Measurements from ENCODE around the gene ALKBH3. TPM values are rescaled to one million over a fixed set of nuclear protein-coding genes. Genes with fewer than 3 reads are reported as not detected.
A peak's percentile ranks its signal among the peaks of the same experiment; 100 is the strongest.

Gene ALKBH3
- total and polyA plus RNA-seq, 5 experiments from 2014 or later: 37.6 to 55.0 (median 44.9) TPM

DNA sequence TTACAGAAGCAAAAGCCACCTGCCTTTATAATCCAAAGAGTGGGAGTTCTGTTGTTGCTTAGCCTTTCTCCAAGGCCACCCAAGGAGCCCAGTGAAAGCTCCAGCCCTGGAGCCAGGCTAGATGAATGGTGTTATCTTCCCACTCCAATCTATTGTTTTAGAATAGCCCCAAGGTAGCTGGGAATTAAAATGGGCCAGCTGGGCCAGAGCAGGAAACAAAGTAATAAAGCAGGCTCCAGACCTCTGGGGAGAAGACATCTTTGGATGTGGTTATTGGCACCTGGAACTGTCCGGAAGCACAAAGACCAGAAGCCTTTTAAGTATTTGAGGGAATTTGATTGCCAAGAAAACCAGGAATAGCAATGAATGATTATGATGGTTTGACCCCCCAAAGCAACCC lies 70.6 kb downstream of the ALKBH3 start:
- ATAC-seq: no peak
- no peak overlapping the region for H3K4me3 Mint-ChIP-seq
- no peaks in the 10 kb centered on the region for H3K36me3 Mint-ChIP-seq
- no peaks in the 10 kb centered on the region for H3K4me1 Mint-ChIP-seq
- no peaks in the 10 kb centered on the region for H3K9me3 Mint-ChIP-seq
- no peak overlapping the region for H3K27ac Mint-ChIP-seq
- peaks cover 21 to 52% (median 42%) of the 10 kb centered on the region in 5 donors for H3K27me3 Mint-ChIP-seq
- POLR2A ChIA-PET: no interaction called here
- no peak for DNase-seq

- H3K4me3 Mint-ChIP-seq: no peak overlapping the region
- peaks cover 16 to 44% (median 34%) of the 10 kb centered on the region in 5 donors for H3K27me3 Mint-ChIP-seq
- H3K27ac Mint-ChIP-seq: no peak overlapping the region
- H3K36me3 Mint-ChIP-seq: no peaks in the 10 kb centered on the region
- ATAC-seq: no peak
- DNase-seq: no peak
- POLR2A ChIA-PET: no interaction called here
- H3K4me1 Mint-ChIP-seq: no peaks in the 10 kb centered on the region
- H3K9me3 Mint-ChIP-seq: no peaks in the 10 kb centered on the region
These were observed 71.4 kb downstream of the ALKBH3 start for GRCh38 chr11:43952020-43952400.

- no peak for DNase-seq
- POLR2A ChIA-PET: no interaction called here
- Mint-ChIP-seq H3K36me3 (no peaks in the 10 kb centered on the region), H3K4me3 (no peak overlapping the region), H3K4me1 (no peaks in the 10 kb centered on the region), H3K9me3 (no peaks in the 10 kb centered on the region), H3K27me3 (peaks cover 12 to 38% (median 28%) of the 10 kb centered on the region in 5 donors), H3K27ac (no peak overlapping the region)
- ATAC-seq: no peak
These were observed 72.0 kb downstream of the ALKBH3 start for GRCh38 chr11:43952401-43953342.

GRCh38 chr11:43953521-43953920 lies 72.9 kb downstream of the ALKBH3 start:
- Mint-ChIP-seq H3K4me3 (no peak overlapping the region), H3K9me3 (peaks cover 0 to 4% (median 0%) of the 10 kb centered on the region in 9 donors), H3K36me3 (peaks cover 0 to 4% (median 0%) of the 10 kb centered on the region in 3 donors), H3K27me3 (peaks cover 14 to 37% (median 27%) of the 10 kb centered on the region in 5 donors), H3K4me1 (no peaks in the 10 kb centered on the region), H3K27ac (no peak overlapping the region)
- POLR2A ChIA-PET: no interaction called here
- ATAC-seq (no peak), DNase-seq (no peak)

- no peak for ATAC-seq
- peaks cover 0 to 4% (median 0%) of the 10 kb centered on the region in 3 donors for H3K36me3 Mint-ChIP-seq
- peaks cover 10 to 33% (median 25%) of the 10 kb centered on the region in 5 donors for H3K27me3 Mint-ChIP-seq
- H3K4me3 Mint-ChIP-seq: no peak overlapping the region
- no peaks in the 10 kb centered on the region for H3K4me1 Mint-ChIP-seq
- no peak for DNase-seq
- POLR2A ChIA-PET: no interaction called here
- H3K9me3 Mint-ChIP-seq: peaks cover 0 to 7% (median 0%) of the 10 kb centered on the region in 9 donors
- no peak overlapping the region for H3K27ac Mint-ChIP-seq
These were observed 73.6 kb downstream of the ALKBH3 start for GRCh38 chr11:43954241-43954640.

GRCh38 chr11:43955381-43956118 lies 74.9 kb downstream of the ALKBH3 start:
- DNase-seq (no peak), ATAC-seq (no peak)
- Mint-ChIP-seq H3K4me3 (no peak overlapping the region), H3K27me3 (peaks cover 5 to 27% (median 16%) of the 10 kb centered on the region in 5 donors), H3K4me1 (no peaks in the 10 kb centered on the region), H3K36me3 (peaks cover 0 to 4% (median 0%) of the 10 kb centered on the region in 3 donors), H3K9me3 (peaks cover 0 to 7% (median 0%) of the 10 kb centered on the region in 9 donors), H3K27ac (no peak overlapping the region)
- POLR2A ChIA-PET: no interaction called here

GRCh38 chr11:43957571-43957970 lies 76.9 kb downstream of the ALKBH3 start:
- POLR2A ChIA-PET: no interaction called here
- DNase-seq: no peak
- peaks cover 0 to 7% (median 0%) of the 10 kb centered on the region in 9 donors for H3K9me3 Mint-ChIP-seq
- H3K4me1 Mint-ChIP-seq: peaks cover 0 to 4% (median 0%) of the 10 kb centered on the region in 4 donors
- H3K27me3 Mint-ChIP-seq: peaks cover 8 to 30% (median 17%) of the 10 kb centered on the region in 5 donors
- H3K4me3 Mint-ChIP-seq: no peak overlapping the region
- peaks cover 0 to 4% (median 0%) of the 10 kb centered on the region in 3 donors for H3K36me3 Mint-ChIP-seq
- no peak for ATAC-seq
- H3K27ac Mint-ChIP-seq: no peak overlapping the region

DNA sequence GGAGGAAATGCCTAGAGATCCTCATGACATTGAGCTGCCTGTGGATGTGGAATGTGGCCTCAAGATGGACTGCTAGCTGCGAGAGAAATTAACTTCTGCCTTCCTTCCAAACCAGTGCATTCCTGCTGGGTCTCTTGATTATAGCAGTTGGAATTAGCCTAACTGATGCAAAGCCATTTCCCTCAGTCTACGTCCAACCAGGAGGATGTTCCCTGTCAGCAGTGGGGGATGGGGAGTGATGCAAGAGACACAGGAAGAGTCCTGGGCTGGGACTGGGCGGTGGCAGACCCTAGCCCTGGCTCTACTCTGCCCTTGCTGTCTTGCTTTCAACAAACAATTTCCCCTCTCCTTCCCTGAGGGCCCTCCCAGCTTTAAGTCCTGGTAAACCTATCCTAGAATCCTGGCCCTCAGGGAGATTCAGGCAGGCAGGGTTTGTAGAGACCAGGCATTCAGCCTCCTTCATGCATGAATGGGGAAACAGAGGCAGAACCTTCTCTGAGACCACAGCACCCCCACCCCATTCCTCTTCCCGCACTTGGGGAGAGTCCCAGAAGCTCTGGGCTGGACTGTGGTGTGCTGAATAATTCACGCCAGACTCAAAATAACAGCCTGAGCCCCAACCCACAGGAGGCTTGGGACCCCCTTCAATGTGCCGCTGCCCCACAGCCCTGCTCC lies 78.8 kb downstream of the ALKBH3 start:
- ATAC-seq: no peak
- H3K27me3 Mint-ChIP-seq: peaks cover 13 to 27% (median 22%) of the 10 kb centered on the region in 5 donors
- no peak for DNase-seq
- H3K36me3 Mint-ChIP-seq: peaks cover 0 to 4% (median 0%) of the 10 kb centered on the region in 3 donors
- peaks cover 0 to 7% (median 0%) of the 10 kb centered on the region in 9 donors for H3K9me3 Mint-ChIP-seq
- POLR2A ChIA-PET: no interaction called here
- H3K4me3 Mint-ChIP-seq: no peak overlapping the region
- peak overlapping the region in 1 of 10 donors; percentile 77 for H3K27ac Mint-ChIP-seq
- H3K4me1 Mint-ChIP-seq: peaks cover 0 to 4% (median 0%) of the 10 kb centered on the region in 4 donors

GRCh38 chr11:43962383-43963278 lies 82.0 kb downstream of the ALKBH3 start:
- no peak for DNase-seq
- Mint-ChIP-seq H3K36me3 (peaks cover 0 to 4% (median 0%) of the 10 kb centered on the region in 3 donors), H3K27ac (no peak overlapping the region), H3K9me3 (peaks cover 0 to 12% (median 2%) of the 10 kb centered on the region in 9 donors), H3K27me3 (peaks cover 13 to 27% (median 25%) of the 10 kb centered on the region in 5 donors), H3K4me1 (peaks cover 0 to 4% (median 0%) of the 10 kb centered on the region in 4 donors), H3K4me3 (peak overlapping the region in 1 of 10 donors; percentile 37)
- POLR2A ChIA-PET: no interaction called here
- no peak for ATAC-seq

GRCh38 chr11:43963279-43963620 lies 82.6 kb downstream of the ALKBH3 start:
- Mint-ChIP-seq H3K4me1 (peaks cover 0 to 4% (median 0%) of the 10 kb centered on the region in 4 donors), H3K36me3 (peaks cover 0 to 3% (median 0%) of the 10 kb centered on the region in 3 donors), H3K27ac (no peak overlapping the region), H3K4me3 (no peak overlapping the region), H3K9me3 (peaks cover 0 to 11% (median 2%) of the 10 kb centered on the region in 9 donors), H3K27me3 (peaks cover 14 to 29% (median 27%) of the 10 kb centered on the region in 5 donors)
- POLR2A ChIA-PET: no interaction called here
- DNase-seq: no peak
- no peak for ATAC-seq

DNA sequence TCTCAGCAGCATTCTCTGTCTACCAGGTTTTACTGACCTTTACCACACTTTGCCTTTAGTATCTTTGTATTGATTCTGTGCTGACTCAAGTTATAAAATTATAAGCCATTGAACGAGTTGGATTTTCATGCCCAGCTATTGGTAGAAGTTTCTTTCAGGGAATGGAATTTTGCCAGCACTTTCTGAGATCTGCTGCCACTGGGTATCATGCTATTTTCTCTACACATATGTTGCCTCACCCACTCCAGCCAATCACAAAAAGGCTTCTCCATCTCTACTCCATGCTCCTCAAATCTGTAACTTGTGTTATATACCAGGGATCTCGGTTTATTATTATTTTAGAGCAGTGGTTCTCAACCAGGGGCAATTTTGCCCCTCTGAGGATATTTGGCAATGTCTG lies 87.0 kb downstream of the ALKBH3 start:
- ATAC-seq (no peak), DNase-seq (no peak)
- no peaks in the 10 kb centered on the region for H3K36me3 Mint-ChIP-seq
- POLR2A ChIA-PET: no interaction called here
- H3K4me3 Mint-ChIP-seq: no peak overlapping the region
- peaks cover 17 to 46% (median 27%) of the 10 kb centered on the region in 5 donors for H3K27me3 Mint-ChIP-seq
- peaks cover 0 to 6% (median 0%) of the 10 kb centered on the region in 9 donors for H3K9me3 Mint-ChIP-seq
- H3K27ac Mint-ChIP-seq: no peak overlapping the region
- H3K4me1 Mint-ChIP-seq: no peaks in the 10 kb centered on the region

GRCh38 chr11:43968719-43969118 lies 88.1 kb downstream of the ALKBH3 start:
- no peak for ATAC-seq
- Mint-ChIP-seq H3K4me3 (no peak overlapping the region), H3K36me3 (peaks cover 0 to 5% (median 0%) of the 10 kb centered on the region in 3 donors), H3K9me3 (peaks cover 0 to 9% (median 5%) of the 10 kb centered on the region in 9 donors), H3K27ac (no peak overlapping the region), H3K27me3 (peaks cover 18 to 45% (median 25%) of the 10 kb centered on the region in 5 donors), H3K4me1 (no peaks in the 10 kb centered on the region)
- POLR2A ChIA-PET: no interaction called here
- no peak for DNase-seq

Data from naive thymus-derived CD8-positive, alpha-beta T cell (primary cell).